ENCODE results near the gene SLC6A11.

SLC6A11 gene

DNA sequence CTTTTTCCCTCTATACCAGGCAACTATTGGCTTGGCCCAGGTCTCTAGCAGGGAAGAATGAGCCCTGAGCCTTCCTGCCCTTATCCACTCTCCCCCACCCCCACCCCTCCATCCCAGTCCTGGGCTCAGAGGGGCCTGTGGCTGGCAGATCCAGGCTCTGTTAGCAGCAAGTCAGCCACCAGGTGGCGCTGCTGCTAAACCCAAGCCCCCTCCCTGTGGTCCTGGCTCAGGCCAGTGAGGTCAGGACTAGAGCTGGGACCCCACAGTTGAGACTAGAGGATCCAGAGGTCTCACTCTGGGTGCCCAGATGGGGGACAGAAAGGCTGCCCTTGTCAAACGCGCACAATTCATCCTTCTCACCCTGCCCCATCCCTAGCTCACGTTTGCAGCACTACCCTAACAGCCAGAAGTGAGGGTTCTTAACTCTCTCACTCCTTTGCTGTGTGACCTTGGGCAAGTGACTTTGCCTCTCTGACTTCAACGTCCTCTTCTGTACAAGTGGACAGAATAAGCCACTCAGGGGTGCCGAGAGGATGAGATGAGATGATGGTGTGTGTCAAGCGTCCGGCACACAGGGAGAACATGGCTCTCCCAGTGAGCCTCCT lies 129.8 kb downstream of the SLC6A11 start:
- TF ChIP-seq, protein P1, sequence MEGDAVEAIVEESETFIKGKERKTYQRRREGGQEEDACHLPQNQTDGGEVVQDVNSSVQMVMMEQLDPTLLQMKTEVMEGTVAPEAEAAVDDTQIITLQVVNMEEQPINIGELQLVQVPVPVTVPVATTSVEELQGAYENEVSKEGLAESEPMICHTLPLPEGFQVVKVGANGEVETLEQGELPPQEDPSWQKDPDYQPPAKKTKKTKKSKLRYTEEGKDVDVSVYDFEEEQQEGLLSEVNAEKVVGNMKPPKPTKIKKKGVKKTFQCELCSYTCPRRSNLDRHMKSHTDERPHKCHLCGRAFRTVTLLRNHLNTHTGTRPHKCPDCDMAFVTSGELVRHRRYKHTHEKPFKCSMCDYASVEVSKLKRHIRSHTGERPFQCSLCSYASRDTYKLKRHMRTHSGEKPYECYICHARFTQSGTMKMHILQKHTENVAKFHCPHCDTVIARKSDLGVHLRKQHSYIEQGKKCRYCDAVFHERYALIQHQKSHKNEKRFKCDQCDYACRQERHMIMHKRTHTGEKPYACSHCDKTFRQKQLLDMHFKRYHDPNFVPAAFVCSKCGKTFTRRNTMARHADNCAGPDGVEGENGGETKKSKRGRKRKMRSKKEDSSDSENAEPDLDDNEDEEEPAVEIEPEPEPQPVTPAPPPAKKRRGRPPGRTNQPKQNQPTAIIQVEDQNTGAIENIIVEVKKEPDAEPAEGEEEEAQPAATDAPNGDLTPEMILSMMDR (IDR thresholded peaks at IDR 0.05; ENCODE audit: insufficient read depth, low read depth, low read length, missing control alignments): peak; percentile 80
- peak; percentile 57 for DNase-seq (ENCODE audit: low read depth)
- no peak overlapping the region for H3K4me3 ChIP-seq (ENCODE audit: low read length)

DNA sequence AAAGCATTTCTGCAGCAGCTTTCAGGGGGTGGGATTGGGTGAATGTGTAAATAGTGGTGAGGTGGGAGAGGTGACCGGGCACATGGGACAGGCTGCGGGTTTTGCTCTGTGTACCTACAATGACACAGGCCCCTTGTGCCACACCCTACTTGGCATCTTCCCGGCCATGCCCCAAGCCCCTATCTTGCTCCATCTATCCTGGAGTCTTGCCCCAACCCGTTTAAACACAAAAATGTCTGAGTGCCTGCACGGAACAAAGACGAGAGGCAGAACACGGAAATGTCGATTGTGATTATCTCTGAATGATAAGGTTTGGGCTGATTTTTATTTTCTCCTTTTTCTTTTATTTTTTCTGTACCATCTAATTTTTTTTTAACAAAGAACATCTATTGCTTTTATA lies 130.5 kb downstream of the SLC6A11 start:
- no peak overlapping the region for H3K4me3 ChIP-seq (ENCODE audit: low read length)
- TF ChIP-seq, protein P1 (IDR thresholded peaks at IDR 0.05; ENCODE audit: insufficient read depth, low read depth, low read length, missing control alignments): no peak
- DNase-seq (ENCODE audit: low read depth): peak; percentile 22

DNA sequence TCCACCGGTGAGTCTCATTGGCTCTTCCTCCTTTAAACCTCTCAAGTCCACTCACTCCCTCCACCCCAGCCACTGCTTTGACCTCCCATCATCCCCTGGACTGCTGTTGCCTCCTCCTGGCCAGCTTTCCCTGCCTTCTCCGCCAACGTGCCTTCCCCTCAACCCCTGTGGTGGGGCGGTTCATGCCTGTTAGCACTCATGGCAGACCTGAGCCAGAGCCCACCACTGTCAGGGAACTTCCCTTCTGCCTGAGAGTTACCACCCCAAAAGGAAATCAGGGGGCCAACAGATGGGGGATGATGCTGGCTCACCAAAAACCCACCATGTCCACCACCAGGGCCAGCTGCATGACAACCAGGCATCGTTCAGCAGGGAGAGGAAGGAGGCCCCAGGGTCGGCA lies 132.3 kb downstream of the SLC6A11 start:
- DNase-seq (ENCODE audit: low read depth): no peak
- TF ChIP-seq, protein P1 (IDR thresholded peaks at IDR 0.05; ENCODE audit: insufficient read depth, low read depth, low read length, missing control alignments): no peak
- H3K4me3 ChIP-seq (ENCODE audit: low read length): no peak overlapping the region

DNA sequence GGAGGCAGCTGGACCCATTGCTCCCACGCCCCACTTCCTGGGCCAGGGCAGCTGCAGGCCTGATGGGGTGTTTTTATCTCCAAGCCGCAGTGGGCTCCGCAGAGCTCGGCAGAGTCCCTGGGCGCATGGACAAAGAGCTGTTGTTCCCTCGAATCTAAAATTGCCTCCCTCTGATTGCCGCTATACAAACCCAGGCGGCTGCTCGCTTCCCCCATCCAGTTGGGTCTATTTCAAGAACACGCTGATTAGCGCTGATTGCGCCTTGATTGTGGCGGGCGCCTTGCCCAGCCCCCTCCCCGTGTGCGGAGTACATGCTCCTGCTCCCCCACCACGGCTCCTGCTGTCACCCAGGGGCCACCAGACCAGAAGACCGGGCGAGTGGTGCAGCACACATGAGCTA lies 133.2 kb downstream of the SLC6A11 start:
- TF ChIP-seq, protein P1 (IDR thresholded peaks at IDR 0.05; ENCODE audit: insufficient read depth, low read depth, low read length, missing control alignments): no peak
- no peak overlapping the region for H3K4me3 ChIP-seq (ENCODE audit: low read length)

DNA sequence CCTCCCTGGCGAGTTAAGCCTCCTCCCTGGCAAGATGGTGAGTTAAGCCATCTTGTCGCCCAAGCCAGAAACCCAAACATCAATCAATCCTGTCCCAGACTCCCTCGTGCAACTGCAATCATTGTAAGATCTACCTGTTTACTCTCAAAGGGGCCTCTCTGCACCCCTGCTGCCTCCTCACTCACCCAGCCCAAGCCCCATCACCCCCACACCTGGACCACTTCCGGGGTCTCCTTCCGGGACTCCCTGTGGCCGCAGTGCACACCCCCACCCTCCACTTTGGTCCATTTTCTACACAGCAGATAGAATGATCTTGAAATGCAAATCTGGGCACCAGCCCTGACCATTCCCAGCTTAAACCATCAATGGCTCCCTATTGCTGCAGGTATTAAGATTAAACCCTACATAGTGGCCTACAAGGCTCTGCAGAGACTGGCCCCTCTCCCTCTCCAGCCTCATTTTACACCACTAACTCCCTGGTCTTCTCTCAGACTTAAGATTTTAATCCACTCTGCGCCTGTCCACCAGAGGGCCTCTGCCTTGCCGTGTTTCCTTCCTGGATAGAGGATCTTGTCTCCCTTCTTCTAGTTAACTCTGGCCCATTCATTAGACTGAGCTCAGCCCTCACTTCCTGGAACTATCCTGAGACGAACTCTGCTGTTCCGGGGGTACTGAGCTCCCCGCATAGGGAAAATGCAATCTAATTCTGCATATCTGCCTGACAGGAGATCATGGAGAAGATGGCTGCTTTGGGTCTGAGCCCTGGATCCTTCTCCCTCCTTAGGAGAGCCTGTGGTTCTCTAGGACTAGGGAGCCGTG lies 134.7 kb downstream of the SLC6A11 start:
- peak; percentile 58 for DNase-seq (ENCODE audit: low read depth)
- no peak overlapping the region for H3K4me3 ChIP-seq (ENCODE audit: low read length)
- TF ChIP-seq, protein P1 (IDR thresholded peaks at IDR 0.05; ENCODE audit: insufficient read depth, low read depth, low read length, missing control alignments): peak; percentile 72

More for the DNA sequence above, 133.2 kb downstream of the SLC6A11 start:
- no peak for DNase-seq (ENCODE audit: low read depth)

DNA sequence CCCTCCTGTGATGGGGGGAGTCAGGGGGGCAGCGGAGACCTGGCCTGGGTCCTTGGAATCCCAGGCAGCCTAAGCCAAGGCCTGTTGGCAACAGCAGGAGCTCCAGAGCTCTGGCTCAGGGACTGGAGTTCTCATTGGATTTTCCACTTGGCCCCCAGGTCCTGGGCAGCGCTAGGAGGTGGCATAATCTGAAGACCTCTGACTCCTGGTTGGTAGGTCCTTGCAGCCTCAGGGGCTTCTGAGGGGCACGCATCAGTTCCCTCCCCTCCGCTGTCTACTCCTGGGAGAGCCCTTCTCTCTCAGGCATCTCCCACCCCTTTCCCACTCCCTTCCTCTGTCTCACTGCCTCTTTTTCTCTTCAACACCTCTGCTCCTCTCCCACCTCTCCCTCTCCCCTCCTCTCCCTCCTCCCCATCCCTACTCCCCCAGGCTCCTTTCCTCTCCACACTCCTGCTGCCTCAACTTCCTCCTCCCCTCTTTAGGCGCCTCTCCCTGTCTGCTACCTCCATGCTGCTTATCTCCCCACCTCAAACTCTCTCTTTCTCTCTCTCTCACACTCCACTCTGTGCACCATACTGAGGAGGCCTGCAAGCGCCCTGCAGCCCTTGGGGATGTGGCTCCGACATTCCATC lies 135.4 kb downstream of the SLC6A11 start:
- TF ChIP-seq, protein P1 (IDR thresholded peaks at IDR 0.05; ENCODE audit: insufficient read depth, low read depth, low read length, missing control alignments): no peak
- DNase-seq (ENCODE audit: low read depth): no peak
- H3K4me3 ChIP-seq (ENCODE audit: low read length): no peak overlapping the region

Data from epithelial cell of esophagus (primary cell).